ENCODE measurements around the gene C11orf52.
"Not testable (repeated sequence)": the region's sequence is repeated elsewhere in the genome, so short reads cannot be mapped to it uniquely, and the experiment has no call there.

Gene C11orf52, protein sequence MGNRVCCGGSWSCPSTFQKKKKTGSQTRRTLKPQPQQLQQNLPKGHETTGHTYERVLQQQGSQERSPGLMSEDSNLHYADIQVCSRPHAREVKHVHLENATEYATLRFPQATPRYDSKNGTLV

DNA sequence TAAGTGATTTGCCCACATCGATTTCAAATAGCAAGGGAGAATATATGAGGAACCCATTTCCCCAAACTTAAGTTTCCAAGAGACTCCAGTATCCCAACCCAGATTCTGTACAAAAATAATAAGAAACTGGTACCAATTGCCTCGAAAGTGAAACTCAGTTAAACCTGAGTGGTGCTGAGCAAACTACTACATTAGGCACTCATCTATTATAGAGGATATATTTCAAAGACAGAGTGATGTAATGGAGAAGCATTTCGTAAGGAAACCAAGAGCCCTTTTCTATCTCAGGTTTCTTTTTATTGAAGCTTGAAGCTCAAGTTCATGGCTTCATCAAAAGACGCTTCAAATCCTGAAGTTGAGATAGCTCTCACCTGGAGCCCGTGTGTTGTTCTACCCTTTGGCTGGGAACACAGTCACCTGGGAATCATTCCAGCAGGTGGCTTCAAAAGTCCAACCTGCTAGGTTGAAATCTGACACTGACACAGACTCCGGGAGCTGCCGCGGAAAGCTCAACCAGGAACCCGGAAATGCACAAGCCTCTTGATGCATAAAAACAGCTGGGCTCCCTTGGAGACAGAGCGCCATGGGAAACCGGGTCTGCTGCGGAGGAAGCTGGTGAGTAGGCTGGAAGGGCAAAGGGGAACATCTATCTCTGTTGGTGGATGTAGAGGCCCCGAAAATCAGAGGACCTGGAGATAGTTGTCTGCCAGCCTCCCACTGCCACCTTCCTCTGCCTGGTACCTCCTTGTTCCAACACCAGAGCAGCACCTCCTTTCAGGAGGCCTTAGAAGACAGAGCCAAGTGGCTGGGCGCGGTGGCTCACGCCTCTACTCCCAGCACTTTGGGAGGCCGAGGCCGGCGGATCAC, at the start of gene C11orf52:
C11orf52 (plus strand) TSS at position 524 of the 867 bp plus-strand sequence; CDS start at position 584, 60 bp downstream.
- DNase-seq (ENCODE audit: low spot score), result peak; percentile 92

DNA sequence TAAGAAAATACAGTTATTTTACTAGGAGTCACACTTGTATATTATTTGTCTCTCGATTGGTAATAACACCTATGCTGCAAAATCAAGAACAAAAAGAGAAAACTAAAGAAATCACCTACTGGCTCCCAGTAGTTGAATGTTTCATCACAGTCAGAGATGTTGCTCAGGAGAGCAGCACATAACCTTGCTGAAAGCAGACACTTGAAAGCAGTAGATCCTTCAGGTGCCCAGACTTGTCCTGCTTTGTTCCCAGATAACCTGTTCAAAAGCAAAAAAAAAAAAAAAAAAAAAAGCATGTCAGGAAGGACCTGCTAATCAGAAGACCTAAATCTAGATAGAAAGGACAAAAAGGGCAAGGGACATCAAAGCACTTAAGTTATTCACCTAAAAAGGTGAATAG, 48.6 kb upstream of the C11orf52 start:
- DNase-seq (ENCODE audit: low spot score), result no peak

GRCh38 chr11:111870522-111870885, 48.2 kb upstream of the C11orf52 start:
- no peak for DNase-seq (ENCODE audit: low spot score)

DNA sequence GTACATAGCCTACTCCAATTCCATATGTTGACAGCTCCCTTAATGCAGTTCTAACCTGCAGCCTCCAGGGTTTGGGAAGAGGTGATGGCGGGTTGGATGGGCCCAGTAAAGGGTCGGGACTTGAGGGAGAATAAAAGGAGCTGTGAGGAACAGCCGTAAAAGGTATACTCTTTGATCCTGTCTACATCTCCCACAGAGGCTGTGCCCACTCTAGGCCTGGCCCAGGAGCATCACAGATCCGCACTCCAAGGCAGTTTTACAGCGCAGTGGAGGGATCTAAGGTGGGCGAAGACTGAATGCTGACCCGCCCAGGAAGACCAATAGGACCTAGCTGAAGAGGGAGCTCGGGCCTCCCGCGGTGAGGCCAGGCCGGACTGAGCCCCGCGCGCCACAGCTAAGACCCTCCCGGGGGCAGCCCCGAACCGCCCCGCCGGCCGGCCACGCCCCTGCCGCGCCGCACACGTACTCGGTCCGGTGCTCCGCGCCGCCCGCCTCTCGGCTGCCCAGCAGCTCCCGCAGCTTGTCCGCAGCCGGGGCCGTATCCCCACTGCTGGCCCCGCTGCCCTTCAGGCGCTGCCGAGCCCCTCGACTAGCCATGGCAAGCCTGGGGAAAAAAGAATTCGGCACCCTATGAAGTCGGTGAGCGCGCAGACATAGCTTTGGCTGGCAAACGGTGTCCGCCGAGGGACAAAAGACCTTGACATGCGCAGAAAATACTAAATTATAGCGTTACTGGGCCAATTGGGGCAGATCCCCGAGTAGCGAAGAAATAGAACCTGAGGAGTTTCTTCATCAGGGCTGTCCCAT, 47.6 kb upstream of the C11orf52 start, which contains the start of gene ALG9:
ALG9 (minus strand) TSS at position 696 of the 807 bp plus-strand sequence; CDS start at position 597, 99 bp downstream.
- peak; percentile 85 for DNase-seq (ENCODE audit: low spot score)

DNA sequence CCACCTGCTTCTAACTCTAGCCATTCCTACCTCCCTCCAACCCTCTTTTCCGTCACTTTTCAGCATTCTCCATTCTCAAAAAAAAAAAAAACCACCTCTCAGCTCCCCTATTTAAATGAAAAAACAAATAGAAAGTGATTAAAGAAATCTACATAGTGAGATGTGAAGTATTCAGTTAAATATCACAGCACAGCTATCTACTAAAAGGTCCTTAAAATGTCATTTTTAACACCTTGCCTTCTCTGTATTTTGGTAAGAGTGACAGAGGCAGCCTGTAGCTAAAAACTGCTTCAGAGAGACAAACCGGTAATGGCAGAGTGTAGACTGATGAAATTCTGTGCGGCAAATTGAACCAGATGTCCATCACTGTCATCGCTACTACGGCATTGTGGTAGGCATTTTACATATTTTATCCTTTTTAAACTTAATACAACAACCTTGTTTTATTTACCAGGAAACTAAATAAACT, 47.0 kb upstream of the C11orf52 start:
- DNase-seq (ENCODE audit: low spot score), result peak; percentile 8

- DNase-seq (ENCODE audit: low spot score), result peak; percentile 56
These were observed 40.3 kb upstream of the C11orf52 start for GRCh38 chr11:111878385-111878848.

DNA sequence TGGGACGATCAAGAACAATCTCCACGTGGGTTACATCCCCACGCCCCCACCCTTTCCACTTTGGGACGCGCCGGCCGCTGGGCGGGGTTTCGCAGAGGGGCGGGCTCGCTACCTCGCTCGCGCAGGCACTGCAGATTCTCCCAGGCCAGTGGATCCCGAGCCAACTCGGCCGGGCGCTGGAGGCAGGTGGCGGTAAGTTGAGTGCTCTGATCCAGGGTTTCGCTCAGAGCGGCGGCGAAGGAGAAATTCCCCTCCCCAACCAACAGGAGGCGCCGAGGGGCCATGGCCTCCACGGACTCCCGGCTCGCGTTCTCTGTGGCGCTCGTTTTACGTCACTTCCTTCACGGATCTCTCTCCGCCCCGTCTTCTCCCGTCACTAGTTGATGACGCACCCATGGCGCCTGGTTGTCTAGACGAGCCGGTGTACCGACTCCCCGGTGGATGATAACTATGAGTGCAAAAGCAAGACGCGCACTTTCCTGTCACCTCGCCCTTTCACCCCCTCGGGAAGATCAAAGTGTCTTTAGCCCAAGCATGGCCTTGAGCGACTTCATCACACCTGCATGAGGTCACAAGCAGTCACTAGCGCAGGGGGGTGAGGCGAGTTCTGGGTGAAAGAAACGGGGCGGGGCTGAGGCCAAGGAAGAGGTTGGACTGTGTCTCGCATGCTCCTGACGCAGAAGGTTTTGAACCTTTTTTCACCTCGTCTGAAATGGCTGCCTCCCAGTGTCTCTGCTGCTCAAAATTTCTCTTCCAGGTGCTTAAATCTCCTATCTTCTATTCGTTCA, 39.7 kb upstream of the C11orf52 start, which contains the start of the genes CFAP68 and FDXACB1:
CFAP68 (plus strand) TSS at position 693 of the 788 bp plus-strand sequence; CDS start at position 713, 20 bp downstream.
FDXACB1 (minus strand) TSS at position 317 of the 788 bp plus-strand sequence; CDS start at position 284, 33 bp downstream.
- DNase-seq (ENCODE audit: low spot score), result peak; percentile 97

- no peak for DNase-seq (ENCODE audit: low spot score)
These were observed 39.1 kb upstream of the C11orf52 start for GRCh38 chr11:111879637-111879960.

DNA sequence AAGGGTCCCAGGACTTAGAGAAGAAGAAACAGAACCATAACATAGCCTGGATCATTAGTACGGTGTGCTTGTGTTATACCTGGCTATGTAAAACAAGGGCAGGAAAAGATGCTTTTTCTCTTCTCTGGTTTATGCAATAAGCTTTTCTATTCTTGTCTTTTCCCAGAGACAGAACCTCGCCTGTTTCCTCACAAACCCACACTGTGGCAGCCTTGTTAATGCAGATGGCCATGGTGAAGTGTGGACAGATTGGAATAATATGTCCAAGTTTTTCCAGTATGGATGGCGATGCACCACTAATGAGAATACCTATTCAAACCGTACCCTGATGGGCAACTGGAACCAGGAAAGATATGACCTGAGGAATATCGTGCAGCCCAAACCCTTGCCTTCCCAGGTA, 36.5 kb upstream of the C11orf52 start:
- DNase-seq (ENCODE audit: low spot score), result no peak

GRCh38 chr11:111885053-111885452, 33.7 kb upstream of the C11orf52 start:
- DNase-seq (ENCODE audit: low spot score), result not testable (repeated sequence)

GRCh38 chr11:111886032-111886431, 32.7 kb upstream of the C11orf52 start:
- DNase-seq (ENCODE audit: low spot score), result no peak

- DNase-seq (ENCODE audit: low spot score), result no peak
These were observed 31.9 kb upstream of the C11orf52 start for GRCh38 chr11:111886844-111887243.

- no peak for DNase-seq (ENCODE audit: low spot score)
These were observed 13.3 kb upstream of the C11orf52 start for GRCh38 chr11:111905411-111905810.

GRCh38 chr11:111906680-111907079, 12.0 kb upstream of the C11orf52 start:
- no peak for DNase-seq (ENCODE audit: low spot score)

DNA sequence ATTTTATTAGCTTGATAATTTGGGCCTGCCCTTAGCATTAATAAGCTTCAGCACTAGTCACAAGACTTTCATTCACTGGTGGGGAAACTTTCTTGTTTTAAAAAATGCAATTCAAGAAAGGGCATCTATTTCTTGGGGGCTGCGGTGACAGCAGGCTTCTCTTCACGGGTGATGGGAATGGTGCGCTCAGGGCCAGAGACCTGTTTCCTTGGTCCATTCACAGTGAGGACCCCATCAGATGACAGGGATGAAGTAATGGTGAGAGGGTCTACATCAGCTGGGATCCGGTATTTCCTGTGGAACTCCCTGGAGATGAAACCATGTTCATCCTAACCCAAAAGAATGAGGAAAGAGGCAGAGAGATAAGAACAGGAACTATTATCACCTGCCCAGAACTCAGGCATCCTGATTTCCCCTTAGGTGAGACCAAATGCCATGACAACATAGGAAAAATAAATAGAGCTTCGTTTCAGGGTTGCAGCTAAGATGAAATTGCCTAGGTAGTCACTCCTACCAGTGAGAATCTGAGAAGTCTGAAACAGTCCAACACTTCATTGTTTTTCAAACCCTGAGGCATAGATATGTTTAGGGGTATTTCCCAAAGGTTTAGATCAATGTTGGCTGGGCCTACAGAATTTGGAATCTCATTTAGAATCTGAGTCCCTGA, 9.9 kb upstream of the C11orf52 start:
- DNase-seq (ENCODE audit: low spot score), result no peak

- DNase-seq (ENCODE audit: low spot score), result no peak
These were observed 9.3 kb upstream of the C11orf52 start for GRCh38 chr11:111909378-111909777.

DNA sequence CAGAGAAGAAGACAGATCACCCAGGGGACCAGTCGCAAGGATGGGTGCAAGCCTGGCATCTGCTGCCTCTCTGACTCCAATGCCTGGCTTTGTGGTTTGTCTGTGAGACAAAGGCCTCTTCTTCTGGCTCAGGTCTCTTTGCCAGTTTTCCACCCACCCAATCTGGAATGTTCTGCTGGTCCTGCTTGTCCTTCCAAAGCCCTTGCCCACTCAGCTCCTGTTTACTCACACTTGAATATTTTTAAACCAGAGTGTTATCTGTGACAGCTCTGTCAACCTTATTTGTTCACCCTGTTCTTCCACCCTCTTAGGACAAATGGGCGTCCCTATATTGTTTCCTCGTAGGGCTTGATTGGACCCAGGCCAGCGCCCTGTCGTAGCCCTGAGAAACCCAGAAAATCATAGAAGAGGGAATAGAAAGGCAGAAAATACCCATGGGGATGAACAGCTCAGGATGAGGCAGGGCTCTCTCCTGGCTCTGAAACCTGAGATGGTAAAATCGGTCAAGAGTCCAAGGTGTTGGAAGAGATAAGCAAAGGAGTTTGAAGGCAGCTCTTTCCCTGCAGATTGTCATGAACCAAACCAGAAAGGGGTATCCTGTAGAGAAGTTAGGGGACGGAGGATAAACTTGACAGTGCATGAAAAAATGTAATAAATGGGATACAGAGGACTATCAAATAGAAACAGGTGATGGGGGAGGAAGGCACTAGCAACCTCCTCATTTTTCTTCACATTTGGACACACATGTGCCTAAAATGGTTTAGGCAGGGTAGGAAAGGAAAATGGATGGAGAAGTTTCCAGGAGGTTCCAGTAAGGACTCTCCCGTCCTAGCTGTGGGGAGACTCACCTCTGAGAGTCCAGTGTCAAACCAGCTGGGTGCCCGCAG, 7.8 kb upstream of the C11orf52 start:
- peak; percentile 16 for DNase-seq (ENCODE audit: low spot score)

- DNase-seq (ENCODE audit: low spot score), result peak; percentile 25
These were observed 6.9 kb upstream of the C11orf52 start, which contains the start of gene CRYAB for GRCh38 chr11:111911563-111912401. TSS of gene CRYAB (minus strand) at chr11:111911770. CDS start at chr11:111911724, 46 bp downstream.

GRCh38 chr11:111912535-111912934, 6.2 kb upstream of the C11orf52 start, which contains the start of gene HSPB2:
TSS of gene HSPB2 (plus strand) at chr11:111912734. CDS start at chr11:111912830, 96 bp downstream.
- no peak for DNase-seq (ENCODE audit: low spot score)
